DND-41 (cell line): ENCODE results near the gene MEIOB.

Experiments
- CTCF ChIP-seq: IDR thresholded peaks from 2 replicates; pipeline ENCODE4 v1.5.1; 2012; ENCODE audit warnings: borderline replicate concordance, low read length, moderate library complexity, mild to moderate bottlenecking; ENCODE audit not compliant: poor library complexity, severe bottlenecking; ENCODE audit errors: extremely low read depth
- EZH2 ChIP-seq: IDR thresholded peaks from 3 replicates; pipeline ENCODE4 v1.6.1; 2012; ENCODE audit warnings: borderline replicate concordance, low read depth, mild to moderate bottlenecking, moderate library complexity, low read length, inconsistent platforms; ENCODE audit not compliant: severe bottlenecking

GRCh38 chr16:1820096-1820945 is 51.6 kb downstream of the MEIOB start:
- no peak for TF ChIP-seq CTCF
- no peak for TF ChIP-seq EZH2
